ENCODE measurements around the gene FAM222B.

DNA sequence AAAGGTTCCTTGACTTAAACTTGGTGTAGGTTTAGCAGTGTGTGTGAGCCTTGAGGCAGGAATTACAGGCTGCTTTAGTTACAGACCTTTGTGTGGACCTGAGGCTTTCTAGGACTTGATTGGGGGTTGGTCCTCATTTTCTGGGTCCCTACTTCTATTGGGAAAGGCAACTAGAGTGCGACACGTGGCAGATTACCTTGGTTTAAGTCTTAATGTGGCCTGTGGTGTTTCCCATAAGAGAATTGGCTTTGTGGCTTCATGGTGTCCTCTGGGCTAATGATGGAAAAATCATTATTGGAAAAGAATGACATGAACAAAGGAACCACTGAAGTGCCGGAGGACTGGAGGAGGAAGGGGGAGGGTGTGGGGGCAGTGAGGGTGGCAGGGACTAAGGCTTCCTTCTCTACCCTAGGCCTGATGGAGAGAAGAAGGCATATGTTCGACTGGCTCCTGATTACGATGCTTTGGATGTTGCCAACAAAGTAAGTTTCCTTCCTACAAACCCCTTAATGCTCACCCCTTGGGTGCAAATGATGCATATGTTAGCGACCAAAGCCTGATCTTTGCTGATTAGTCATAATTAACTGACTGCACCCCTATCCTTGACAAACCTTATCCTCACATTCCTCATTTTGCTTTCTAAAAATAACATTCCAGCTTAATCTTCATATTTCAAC is 119.3 kb downstream of the FAM222B start:
- TF ChIP-seq, protein P1, sequence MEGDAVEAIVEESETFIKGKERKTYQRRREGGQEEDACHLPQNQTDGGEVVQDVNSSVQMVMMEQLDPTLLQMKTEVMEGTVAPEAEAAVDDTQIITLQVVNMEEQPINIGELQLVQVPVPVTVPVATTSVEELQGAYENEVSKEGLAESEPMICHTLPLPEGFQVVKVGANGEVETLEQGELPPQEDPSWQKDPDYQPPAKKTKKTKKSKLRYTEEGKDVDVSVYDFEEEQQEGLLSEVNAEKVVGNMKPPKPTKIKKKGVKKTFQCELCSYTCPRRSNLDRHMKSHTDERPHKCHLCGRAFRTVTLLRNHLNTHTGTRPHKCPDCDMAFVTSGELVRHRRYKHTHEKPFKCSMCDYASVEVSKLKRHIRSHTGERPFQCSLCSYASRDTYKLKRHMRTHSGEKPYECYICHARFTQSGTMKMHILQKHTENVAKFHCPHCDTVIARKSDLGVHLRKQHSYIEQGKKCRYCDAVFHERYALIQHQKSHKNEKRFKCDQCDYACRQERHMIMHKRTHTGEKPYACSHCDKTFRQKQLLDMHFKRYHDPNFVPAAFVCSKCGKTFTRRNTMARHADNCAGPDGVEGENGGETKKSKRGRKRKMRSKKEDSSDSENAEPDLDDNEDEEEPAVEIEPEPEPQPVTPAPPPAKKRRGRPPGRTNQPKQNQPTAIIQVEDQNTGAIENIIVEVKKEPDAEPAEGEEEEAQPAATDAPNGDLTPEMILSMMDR (IDR thresholded peaks at IDR 0.05), result no peak
- TF ChIP-seq POLR2A (IDR thresholded peaks at IDR 0.05), result no peak
